HG03575 (cell line): ENCODE data around the gene TMEM74B.
"Not testable (repeated sequence)": the region's sequence is repeated elsewhere in the genome, so short reads cannot be mapped to it uniquely, and the experiment has no call there.

Experiments
- ATAC-seq: cut with Tn5 transposase; IDR thresholded peaks from one replicate; pipeline ENCODE4 v1.9.1; 2021; ENCODE audit not compliant: unreplicated experiment, insufficient number of reproducible peaks, low FRiP score; ENCODE audit errors: extremely low read depth

Gene TMEM74B

DNA sequence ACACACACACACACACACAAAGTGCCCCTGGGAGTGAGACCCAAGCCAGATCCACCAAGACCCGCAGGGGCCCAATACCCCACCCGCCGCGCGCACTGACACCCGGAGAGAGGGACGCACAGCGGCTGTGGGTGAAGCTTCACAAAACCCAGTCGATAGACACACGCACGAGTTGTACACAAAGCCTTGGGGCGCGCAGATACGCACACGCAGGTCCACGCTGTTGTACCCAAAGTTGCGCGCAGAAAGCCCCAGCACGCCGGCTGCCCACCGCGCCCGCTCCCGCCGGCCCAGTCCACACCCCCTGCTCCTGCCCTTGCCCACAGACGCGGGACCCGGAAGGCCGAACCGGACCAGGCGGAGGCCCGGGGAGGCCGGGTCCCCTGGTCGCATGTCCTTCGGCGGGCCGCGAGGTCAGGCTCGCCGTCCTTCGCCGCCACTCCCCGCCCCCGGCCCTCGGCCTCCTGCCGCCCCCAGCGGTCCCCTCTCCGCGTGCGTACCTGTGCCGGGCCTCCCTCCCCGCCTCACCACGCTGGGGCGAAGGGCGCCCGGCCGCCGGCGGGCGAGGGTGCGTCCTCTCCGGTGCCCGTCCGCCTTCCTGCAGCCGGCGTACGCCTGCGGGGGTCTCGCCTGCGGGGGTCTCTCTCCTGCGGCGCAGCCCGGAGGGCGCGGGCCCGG, at the start of gene TMEM74B:
TMEM74B (minus strand) TSS at position 344 of the 678 bp plus-strand sequence. CDS start 1,180 bp downstream, outside the sequence.
- no peak for ATAC-seq

- no peak for ATAC-seq
These were observed 47.7 kb upstream of the TMEM74B start for GRCh38 chr20:1232286-1233111.

GRCh38 chr20:1229541-1229940, 44.8 kb upstream of the TMEM74B start:
- no peak for ATAC-seq

GRCh38 chr20:1225783-1226654, 41.2 kb upstream of the TMEM74B start, which contains the start of gene RAD21L1:
RAD21L1 (plus strand) TSS chr20:1226044; CDS start chr20:1228454, 2,410 bp downstream.
- no peak for ATAC-seq

DNA sequence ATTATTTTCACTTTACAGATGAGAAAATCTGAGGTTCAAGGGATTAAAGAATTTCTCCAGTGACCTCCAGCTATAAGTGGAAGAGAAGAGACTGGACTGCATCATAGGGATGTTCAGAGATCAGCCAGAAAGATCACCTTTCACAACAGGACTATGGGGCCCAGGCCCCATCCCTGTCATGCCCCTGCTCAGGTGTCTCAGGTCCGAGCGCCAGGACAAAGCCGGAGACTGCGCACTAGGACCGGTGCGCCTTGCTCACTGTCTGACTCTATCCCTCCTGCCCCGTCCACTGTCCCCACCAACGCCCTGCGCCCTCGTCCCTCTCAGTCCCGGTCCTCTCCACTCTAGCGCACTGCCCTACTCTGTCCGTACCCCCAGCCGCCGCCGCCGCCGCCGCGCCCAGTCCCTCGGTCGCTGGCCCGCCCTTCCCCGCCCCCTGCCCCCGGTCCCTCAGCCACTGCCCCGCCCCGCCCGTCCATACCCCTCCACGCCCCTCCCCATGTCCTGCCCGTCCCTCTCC, 40.5 kb upstream of the TMEM74B start:
- no peak for ATAC-seq

DNA sequence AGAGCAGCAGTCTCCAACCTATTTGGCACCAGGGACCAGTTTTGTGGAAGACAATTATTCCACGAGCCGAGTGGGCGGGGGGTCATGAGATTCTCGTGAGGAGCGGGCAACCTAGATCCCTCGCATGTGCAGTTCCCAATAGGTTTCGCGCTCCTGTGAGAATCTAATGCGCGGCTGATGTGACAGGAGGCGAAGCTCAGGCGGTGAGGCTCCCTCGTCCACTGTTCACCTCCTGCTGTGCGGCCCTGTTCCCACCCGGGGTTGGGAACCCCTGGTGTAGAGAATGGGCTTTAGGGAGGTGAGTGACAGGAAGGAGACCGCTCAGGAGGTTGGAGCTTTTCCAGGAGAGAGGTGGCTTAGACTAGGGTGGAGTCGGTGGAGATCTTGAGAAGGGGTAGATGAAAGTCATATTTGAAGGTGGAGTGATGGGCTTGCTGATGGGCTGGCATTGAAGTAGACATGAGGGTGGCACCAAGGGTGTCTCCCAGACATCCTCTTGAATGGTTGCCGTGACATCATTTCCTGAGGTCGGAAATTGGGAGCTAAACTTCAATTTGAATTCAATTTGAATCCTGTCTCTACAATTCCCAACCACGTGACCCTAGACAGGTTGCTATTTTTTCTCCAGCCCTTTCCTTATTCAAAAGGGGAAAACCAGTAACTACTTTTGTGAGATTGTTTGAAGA, 39.6 kb upstream of the TMEM74B start:
- ATAC-seq = no peak

DNA sequence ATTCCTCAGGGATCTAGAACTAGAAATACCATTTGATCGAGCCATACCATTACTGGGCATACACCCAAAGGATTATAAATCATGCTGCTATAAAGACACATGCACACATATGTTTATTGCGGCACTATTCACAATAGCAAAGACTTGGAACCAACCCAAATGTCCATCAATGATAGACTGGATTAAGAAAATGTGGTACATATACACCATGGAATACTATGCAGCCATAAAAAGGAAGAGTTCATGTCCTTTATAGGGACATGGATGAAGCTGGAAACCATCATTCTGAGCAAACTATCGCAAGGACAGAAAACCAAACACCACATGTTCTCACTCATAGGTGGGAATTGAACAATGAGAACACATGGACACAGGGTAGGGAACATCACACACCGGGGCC, 38.0 kb upstream of the TMEM74B start:
- ATAC-seq = not testable (repeated sequence)

GRCh38 chr20:1216527-1217427, 32.0 kb upstream of the TMEM74B start:
- ATAC-seq = not testable (repeated sequence)

DNA sequence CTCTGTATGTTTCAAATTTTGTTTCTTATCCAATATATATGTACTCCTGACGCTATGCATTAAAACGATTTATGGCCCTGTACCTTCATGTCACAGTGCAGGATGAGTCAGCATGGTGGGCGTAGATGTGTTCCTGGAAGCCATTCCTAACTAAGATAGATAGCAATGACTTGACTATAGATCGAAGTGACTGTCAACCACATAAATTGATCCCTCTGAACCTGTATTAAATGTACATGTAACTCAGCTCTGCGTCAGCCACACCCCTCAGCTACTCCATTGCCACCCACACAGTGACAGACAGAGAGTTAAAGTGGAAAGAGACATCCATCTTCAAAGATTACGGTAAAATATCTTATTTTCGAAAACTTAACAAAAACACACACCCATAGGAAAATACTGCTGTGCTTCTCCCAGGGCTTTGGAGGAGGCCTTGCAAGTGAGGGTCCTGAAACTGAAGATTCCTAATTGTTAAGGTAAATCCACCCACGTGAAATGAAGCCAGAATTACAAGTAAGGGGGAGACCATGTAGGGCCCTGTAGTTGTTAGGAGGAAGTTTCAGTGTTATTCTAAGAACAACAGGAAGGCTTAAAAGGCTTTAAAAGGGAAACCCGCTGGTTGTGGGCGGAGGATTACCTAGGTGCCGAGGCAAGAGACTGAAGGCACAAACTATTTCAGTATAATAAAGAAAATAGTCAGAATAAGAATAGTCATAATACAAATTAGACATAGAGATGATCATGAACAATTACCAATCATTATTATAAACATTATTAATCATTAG, 30.8 kb upstream of the TMEM74B start:
- no peak for ATAC-seq

DNA sequence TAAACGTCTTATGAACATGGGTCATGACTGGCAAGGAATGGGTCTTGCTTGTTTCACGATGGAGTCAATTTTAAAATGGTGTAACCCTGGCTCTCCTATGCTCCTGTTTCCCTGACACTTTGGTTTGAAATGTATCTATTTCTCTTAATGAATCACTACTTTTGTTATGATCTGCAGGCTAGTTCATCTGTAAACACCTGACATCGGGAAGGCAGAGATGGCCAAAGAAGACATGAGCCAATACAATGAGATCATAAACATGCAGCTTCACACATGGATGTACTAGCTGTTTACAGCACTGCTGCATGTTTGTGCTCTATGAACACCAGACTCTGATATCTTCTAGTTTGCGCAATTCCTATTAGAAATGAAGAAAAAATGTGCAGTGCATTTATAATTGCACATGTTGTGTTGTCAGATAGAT, 30.1 kb upstream of the TMEM74B start:
- no peak for ATAC-seq

- ATAC-seq = no peak
These were observed 28.0 kb upstream of the TMEM74B start for GRCh38 chr20:1212607-1213396.

GRCh38 chr20:1212023-1212422, 27.2 kb upstream of the TMEM74B start:
- no peak for ATAC-seq

- no peak for ATAC-seq
These were observed 25.7 kb upstream of the TMEM74B start for GRCh38 chr20:1210501-1210900.

- no peak for ATAC-seq
These were observed 24.9 kb upstream of the TMEM74B start for GRCh38 chr20:1209447-1210387.

DNA sequence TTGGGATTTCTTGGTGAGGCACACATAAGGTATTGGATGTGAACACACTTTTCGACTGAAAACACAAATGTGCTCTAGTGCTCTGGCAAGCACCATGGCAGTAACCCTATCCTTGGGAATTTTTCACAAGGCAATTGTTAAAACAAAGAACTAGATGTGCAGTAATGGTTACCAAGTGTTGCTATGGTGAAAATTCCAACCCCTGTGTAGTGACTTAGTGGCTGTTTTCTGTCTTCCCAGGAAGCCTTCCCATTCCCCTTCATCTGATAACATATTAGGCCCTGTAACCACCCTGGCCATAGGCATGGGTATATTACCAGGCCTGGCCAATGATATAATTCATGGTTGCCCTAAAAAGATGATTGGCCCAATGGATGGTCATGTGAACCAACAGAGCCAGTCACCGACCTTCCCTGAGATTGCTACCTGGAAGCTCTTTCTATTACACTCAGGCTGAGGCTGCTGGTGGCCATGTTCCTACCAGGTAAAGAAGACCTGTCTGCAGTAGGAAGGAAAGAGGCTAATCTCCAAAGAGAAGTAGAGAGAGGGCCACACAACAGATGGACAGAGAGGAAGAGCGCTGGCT, 22.6 kb upstream of the TMEM74B start:
- ATAC-seq = no peak
